ENCODE results near the gene GCNT2.
"Not testable (repeated sequence)": the region's sequence is repeated elsewhere in the genome, so short reads cannot be mapped to it uniquely, and the experiment has no call there.

The GCNT2 gene

GRCh38 chr6:10514049-10514780, 6.9 kb upstream of the GCNT2 start:
- DNase-seq (ENCODE audit: low spot score), result no peak

DNA sequence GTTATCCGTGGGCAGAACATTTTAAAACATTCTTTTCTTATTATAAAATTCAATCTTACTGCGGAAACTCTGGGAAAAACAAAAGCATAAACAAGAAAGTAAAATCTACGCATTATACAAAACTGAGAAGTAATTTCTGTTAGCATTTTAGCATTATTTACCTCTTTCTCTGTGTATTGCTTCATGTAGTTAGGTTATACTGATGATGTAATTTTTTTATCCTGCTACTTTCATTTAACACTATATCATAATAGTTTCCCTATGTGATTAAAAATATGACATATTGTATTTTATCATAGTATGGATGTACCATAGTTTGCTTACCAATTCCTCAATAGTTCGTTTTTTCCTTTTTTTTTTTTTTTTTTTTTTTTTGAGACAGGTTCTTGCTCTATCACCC, 4.2 kb upstream of the GCNT2 start:
- no peak for DNase-seq (ENCODE audit: low spot score)

- no peak for DNase-seq (ENCODE audit: low spot score)
Observed at GRCh38 chr6:10518557-10519407, 2.4 kb upstream of the GCNT2 start.

DNA sequence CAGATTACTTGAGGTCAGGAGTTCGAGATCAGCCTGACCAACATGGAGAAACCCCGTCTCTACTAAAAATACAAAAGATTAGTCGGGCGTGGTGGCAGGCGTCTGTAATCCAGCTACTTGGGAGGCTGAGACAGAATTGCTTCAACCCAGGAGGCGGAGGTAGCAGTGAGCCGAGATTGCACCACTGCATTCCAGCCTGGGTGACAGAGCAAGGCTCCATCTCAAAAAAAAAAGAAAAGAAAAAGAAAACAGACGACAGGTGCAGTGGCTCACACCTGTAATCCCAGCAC, 1.8 kb upstream of the GCNT2 start:
- not testable (repeated sequence) for DNase-seq (ENCODE audit: low spot score)

DNA sequence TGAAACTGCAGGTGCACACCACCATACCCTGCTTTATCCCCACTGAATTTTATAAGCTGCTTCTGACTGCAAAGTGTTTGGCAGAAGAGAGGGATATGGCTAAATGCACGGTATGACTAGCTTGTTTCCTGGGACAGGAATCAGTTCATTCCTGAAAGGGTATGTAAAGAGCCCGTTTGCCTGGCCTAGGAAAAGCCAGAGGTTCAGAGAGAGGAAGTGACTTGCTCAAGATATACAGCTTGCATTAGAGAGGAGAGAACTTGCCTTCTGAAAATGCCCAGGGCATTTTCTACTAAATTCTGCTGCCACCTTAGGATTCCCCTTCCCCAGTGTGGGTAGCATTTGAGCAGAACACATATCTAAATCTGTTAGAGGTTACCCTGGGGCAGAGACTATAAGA, 683 bp upstream of the GCNT2 start:
- DNase-seq (ENCODE audit: low spot score), result no peak

DNA sequence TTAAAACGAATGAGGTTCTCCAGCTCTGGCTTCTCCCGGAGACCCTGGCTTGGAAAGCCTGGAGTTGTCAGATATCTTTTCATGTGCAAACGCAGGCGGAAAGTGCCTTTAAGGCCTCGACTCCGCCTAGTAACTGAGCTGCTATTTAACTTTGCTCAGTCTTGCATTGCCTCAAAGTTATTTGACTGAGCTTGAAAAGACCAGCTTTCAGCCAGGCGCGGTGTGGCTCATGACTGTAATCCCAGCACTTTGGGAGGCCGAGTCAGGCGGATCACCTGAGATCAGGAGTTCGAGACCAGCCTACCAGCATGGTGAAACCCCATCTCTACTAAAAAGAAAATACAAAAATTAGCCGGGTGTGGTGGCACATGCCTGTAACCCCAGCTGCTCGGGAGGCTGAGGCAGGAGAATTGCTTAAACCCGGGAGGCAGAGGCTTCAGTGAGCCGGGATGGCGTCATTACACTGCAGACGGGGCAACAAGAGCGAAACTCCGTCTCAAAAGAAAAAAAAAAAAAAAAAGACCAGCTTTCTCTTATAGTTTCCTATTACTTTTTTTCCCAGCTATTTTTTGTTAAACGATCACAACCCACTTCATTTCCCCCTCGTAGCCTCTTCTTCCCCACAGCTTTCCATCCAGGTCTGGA, 1.9 kb downstream of the GCNT2 start:
- no peak for DNase-seq (ENCODE audit: low spot score)

DNA sequence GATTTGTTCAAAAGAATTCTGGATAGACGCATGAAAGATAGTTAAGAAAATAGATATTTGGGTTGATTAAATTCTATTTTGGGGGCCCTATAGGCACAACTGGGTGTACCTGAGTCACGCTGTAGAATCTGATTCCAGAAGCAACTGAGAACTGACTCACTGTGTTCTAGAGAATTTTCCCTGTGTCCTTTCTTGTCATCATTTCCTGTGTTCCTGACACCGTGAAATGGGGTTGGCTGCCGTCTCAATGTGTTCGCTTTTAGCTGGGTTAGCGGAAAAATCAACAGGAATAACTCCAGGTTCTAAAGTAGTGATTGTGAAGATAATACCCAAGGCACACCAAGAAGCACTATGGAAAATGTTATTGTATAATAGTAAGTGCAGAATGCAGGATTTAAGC, 5.0 kb downstream of the GCNT2 start:
- DNase-seq (ENCODE audit: low spot score), result no peak

GRCh38 chr6:10528158-10528981, 7.2 kb downstream of the GCNT2 start:
- no peak for DNase-seq (ENCODE audit: low spot score)

- no peak for DNase-seq (ENCODE audit: low spot score)
Observed at GRCh38 chr6:10529231-10529801, 8.2 kb downstream of the GCNT2 start.

DNA sequence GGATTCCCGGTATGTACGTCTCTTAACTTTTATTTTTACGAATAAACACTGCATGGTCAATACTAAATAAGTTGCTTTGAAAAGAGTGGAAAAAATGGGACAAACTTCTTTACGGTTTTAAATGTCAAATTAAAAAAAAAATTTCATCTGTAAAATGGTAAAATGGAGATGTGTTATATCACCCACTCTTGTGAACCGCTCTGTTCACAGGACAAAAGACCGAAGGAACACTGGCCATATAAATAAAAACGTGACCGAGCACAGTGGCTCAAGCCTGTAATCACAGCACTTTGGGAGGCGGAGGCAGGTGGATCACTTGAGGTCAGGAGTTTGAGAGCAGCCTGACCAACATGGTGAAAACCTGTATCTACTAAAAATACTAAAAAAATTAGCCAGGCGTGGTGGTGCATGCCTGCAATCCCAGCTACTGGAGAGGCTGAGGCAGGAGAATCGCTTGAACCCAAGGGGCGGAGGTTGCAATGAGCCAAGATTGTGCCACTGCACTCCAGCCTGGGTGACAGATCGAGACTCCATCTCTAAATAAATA, 8.8 kb downstream of the GCNT2 start:
- DNase-seq (ENCODE audit: low spot score), result not testable (repeated sequence)

- no peak for DNase-seq (ENCODE audit: low spot score)
Observed at GRCh38 chr6:10531503-10531902, 10.4 kb downstream of the GCNT2 start.

GRCh38 chr6:10531942-10532341, 10.8 kb downstream of the GCNT2 start:
- DNase-seq (ENCODE audit: low spot score), result no peak

GRCh38 chr6:10532392-10532791, 11.2 kb downstream of the GCNT2 start:
- no peak for DNase-seq (ENCODE audit: low spot score)

DNA sequence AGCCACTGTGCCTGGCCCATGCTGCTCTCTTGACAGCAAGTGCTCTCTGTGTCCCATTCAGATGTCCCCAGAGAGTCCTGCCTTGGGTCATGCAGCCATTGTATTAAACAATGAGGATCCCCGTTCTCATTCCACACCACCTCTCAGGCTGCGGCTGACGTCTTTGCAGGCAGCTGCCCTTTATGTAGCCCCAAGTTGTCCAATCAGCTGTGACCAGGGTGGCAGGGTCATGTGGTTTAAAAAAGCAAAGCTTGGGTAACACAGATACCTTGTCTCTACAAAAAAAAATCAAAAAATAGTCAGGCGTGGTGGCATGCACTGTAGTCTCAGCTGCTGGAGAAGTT, 13.2 kb downstream of the GCNT2 start:
- DNase-seq (ENCODE audit: low spot score), result no peak

DNA sequence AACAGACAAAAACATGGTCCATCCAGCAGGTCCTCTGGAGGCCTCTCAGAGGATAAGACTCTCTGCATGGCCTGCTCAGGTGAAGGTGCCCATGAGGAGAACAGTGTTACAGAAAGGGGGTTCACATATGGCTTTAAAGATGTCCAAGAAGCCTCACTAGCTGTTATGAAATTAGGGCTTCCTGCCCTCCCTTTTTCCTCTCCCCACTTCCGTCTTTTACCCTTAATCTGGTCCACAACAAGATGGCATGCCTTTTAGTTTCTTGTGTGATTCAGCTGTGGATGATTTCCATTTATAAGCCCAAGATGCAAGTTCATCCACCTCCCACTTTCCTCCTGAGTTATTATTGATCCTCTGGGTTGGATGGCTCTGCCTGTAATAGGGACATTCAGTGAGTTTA, 14.0 kb downstream of the GCNT2 start:
- no peak for DNase-seq (ENCODE audit: low spot score)

- no peak for DNase-seq (ENCODE audit: low spot score)
Observed at GRCh38 chr6:10537726-10538125, 16.6 kb downstream of the GCNT2 start.

GRCh38 chr6:10540073-10540746, 19.1 kb downstream of the GCNT2 start:
- no peak for DNase-seq (ENCODE audit: low spot score)

DNA sequence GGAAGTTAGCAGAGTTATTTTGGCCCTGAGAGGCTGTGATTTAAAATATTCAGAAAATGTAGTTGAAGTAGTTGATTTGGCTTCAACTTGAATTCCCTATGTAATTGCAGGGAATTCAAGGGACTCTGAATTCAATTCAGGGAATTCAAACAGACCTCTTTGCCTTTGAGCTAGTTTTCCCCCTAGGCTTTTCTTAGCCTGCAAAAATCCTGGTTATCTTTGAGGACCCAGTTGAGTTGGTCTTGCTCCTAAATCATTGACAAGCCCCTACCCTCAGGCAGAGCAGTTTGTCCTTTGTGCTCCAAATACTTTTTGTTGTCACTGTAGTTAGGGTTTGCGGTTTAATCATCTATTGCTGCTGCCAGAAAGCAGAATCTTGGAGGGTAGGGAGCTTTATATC, 20.4 kb downstream of the GCNT2 start:
- no peak for DNase-seq (ENCODE audit: low spot score)

GRCh38 chr6:10542213-10542612, 21.1 kb downstream of the GCNT2 start:
- DNase-seq (ENCODE audit: low spot score), result no peak

- no peak for DNase-seq (ENCODE audit: low spot score)
Observed at GRCh38 chr6:10543488-10543887, 22.3 kb downstream of the GCNT2 start.

GRCh38 chr6:10545482-10545881, 24.3 kb downstream of the GCNT2 start:
- no peak for DNase-seq (ENCODE audit: low spot score)
